ENCODE data around the gene PCDHAC2. TPM values are rescaled to one million over a fixed set of nuclear protein-coding genes. Genes with fewer than 3 reads are reported as not detected.
A peak's percentile ranks its signal among the peaks of the same experiment; 100 is the strongest.

PCDHAC2 gene
- total and polyA plus RNA-seq, 8 donors = 0.05 to 4.2 (median 0.58) TPM; not detected in 3

DNA sequence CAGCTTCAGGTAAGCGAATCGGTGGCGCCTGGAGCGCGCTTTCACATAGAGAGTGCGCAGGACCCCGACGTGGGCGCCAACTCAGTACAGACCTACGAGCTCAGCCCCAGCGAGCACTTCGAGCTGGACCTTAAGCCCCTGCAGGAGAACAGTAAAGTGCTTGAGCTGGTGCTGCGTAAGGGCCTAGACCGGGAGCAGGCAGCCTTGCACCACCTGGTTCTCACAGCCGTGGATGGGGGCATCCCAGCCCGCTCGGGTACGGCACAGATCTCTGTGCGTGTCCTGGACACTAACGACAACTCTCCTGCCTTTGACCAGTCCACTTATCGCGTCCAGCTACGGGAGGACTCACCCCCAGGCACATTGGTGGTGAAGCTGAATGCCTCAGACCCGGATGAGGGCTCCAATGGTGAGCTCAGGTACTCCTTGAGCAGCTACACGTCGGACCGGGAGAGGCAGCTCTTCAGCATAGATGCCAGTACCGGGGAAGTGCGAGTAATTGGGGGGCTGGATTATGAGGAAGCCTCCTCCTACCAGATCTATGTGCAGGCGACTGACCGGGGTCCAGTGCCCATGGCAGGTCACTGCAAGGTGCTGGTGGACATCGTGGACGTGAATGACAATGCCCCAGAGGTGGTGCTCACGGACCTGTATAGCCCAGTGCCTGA is 1.1 kb downstream of the PCDHAC2 start:
- Histone ChIP-seq H3K27me3 (peaks cover 0 to 29% (median 10%) of the 10 kb centered on the region in 3 donors), H3K4me1 (peaks cover 5 to 24% (median 18%) of the 10 kb centered on the region in 4 donors), H3K36me3 (no peaks in the 10 kb centered on the region), H3K4me3 (peak overlapping the region; percentile 53 to 72 (median 62)), H3K9me3 (no peaks in the 10 kb centered on the region), H3K27ac (no peak overlapping the region)
- no peak for DNase-seq
- TF ChIP-seq POLR2A (IDR thresholded peaks at IDR 0.05) (no peak), EP300 (IDR thresholded peaks at IDR 0.05) (no peak), POLR2AphosphoS5 (IDR thresholded peaks at IDR 0.05) (no peak)
- TF ChIP-seq, protein P1, sequence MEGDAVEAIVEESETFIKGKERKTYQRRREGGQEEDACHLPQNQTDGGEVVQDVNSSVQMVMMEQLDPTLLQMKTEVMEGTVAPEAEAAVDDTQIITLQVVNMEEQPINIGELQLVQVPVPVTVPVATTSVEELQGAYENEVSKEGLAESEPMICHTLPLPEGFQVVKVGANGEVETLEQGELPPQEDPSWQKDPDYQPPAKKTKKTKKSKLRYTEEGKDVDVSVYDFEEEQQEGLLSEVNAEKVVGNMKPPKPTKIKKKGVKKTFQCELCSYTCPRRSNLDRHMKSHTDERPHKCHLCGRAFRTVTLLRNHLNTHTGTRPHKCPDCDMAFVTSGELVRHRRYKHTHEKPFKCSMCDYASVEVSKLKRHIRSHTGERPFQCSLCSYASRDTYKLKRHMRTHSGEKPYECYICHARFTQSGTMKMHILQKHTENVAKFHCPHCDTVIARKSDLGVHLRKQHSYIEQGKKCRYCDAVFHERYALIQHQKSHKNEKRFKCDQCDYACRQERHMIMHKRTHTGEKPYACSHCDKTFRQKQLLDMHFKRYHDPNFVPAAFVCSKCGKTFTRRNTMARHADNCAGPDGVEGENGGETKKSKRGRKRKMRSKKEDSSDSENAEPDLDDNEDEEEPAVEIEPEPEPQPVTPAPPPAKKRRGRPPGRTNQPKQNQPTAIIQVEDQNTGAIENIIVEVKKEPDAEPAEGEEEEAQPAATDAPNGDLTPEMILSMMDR (IDR thresholded peaks at IDR 0.05) = no peak
- WGBS, 5 donors = 21 to 44% (median 29%) methylated on average over 30 to 34 of the region's 34 CpGs
- intact Hi-C loops (cut with DNase I; ENCODE audit: low total_unique reads) = no loop called here

DNA sequence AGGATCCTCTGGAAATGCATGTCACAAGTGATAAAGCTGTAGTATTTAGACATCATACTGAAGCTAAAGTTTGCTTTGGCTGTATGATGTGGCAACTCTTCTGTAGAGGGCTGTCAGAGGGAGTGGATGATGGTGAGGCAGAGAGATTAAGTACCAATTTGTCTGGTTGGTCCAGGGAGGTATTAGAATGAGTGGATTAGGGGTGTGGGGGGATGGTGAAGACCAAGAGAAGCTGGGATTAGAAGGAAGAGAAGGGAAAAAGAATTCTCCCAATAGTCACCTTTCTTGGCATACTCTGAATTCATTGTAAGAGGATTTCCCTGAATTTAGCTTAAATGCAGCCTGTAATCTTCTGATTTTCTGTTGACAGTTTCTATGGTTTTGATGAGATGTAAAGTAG is 3.6 kb downstream of the PCDHAC2 start:
- H3K9me3 ChIP-seq = no peaks in the 10 kb centered on the region
- TF ChIP-seq POLR2AphosphoS5 (IDR thresholded peaks at IDR 0.05) = no peak
- TF ChIP-seq POLR2A (IDR thresholded peaks at IDR 0.05) = no peak
- no peak for TF ChIP-seq EP300 (IDR thresholded peaks at IDR 0.05)
- TF ChIP-seq, protein P1 (IDR thresholded peaks at IDR 0.05) = no peak
- peaks cover 5 to 24% (median 18%) of the 10 kb centered on the region in 4 donors for H3K4me1 ChIP-seq
- intact Hi-C loops (cut with DNase I; ENCODE audit: low total_unique reads) = no loop called here
- no peaks in the 10 kb centered on the region for H3K36me3 ChIP-seq
- peaks cover 0 to 25% (median 10%) of the 10 kb centered on the region in 3 donors for H3K27me3 ChIP-seq
- no peak overlapping the region for H3K27ac ChIP-seq
- no peak for DNase-seq
- H3K4me3 ChIP-seq = no peak overlapping the region

DNA sequence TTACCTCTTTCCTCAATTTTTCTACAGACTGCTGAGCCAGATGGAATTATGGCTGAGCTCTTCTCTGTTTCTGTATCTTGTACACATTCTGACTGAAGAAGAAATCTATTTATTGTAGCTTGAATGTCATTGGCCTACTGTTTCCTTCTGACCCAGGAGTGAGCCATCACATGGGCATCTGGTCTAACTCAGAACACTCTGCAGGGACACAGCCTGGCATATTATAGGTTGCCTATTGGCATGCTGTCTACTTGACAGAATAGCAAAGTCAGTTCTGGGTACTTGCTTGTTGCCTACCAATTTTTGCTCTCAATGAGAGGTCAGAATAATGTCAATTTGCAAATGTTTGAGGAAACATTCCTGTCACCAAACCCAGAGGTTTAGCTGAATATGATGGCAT is 7.3 kb downstream of the PCDHAC2 start:
- Histone ChIP-seq H3K4me1 (no peaks in the 10 kb centered on the region), H3K27me3 (no peaks in the 10 kb centered on the region), H3K4me3 (no peak overlapping the region), H3K9me3 (no peaks in the 10 kb centered on the region), H3K27ac (no peak overlapping the region), H3K36me3 (no peaks in the 10 kb centered on the region)
- DNase-seq = peak in 1 of 2 donors; percentile 9
- intact Hi-C loops (cut with DNase I; ENCODE audit: low total_unique reads) = no loop called here
- TF ChIP-seq, protein P1 (IDR thresholded peaks at IDR 0.05) = no peak
- no peak for TF ChIP-seq POLR2A (IDR thresholded peaks at IDR 0.05)
- no peak for TF ChIP-seq EP300 (IDR thresholded peaks at IDR 0.05)
- TF ChIP-seq POLR2AphosphoS5 (IDR thresholded peaks at IDR 0.05) = no peak

DNA sequence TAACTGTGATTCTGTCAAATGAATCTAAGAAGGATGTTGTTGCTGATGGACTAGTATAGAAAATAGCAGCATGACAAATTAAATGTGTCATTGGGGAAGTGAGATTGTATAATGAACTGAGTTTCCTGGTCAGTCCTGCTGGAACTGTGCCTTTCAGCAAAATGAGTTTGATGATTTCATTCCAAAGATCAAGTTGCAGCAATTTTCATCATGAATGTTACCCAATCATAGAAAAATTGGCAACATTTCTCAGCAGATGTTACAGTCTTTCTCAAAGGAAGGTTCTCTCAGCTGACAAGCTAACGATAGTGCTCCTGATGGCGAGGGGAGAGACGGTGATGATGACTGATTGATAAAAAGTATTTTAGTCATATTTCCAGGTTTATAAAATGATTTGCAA is 10.7 kb downstream of the PCDHAC2 start:
- Histone ChIP-seq H3K27ac (no peak overlapping the region), H3K4me3 (no peak overlapping the region), H3K27me3 (no peaks in the 10 kb centered on the region), H3K36me3 (no peaks in the 10 kb centered on the region), H3K4me1 (no peaks in the 10 kb centered on the region), H3K9me3 (no peaks in the 10 kb centered on the region)
- WGBS, 5 donors = 66 to 82% (median 77%) methylated on average over 3 of the region's 3 CpGs
- DNase-seq = peak in 1 of 2 donors; percentile 37
- no peak for TF ChIP-seq POLR2A (IDR thresholded peaks at IDR 0.05)
- no peak for TF ChIP-seq POLR2AphosphoS5 (IDR thresholded peaks at IDR 0.05)
- TF ChIP-seq, protein P1 (IDR thresholded peaks at IDR 0.05) = no peak
- no peak for TF ChIP-seq EP300 (IDR thresholded peaks at IDR 0.05)
- intact Hi-C loops (cut with DNase I; ENCODE audit: low total_unique reads) = no loop called here

Data from stomach (tissue), 9 donors.